DND-41 (cell line): ENCODE results near the gene RPL32.
A peak's percentile ranks its signal among the peaks of the same experiment; 100 is the strongest.

Experiments
- ATAC-seq: fragments of 200-7000 bp; cut with Tn5 transposase; 3 replicates; pipeline ENCODE4 v1.9.1; 2021; ENCODE audit warnings: low read depth; ENCODE audit not compliant: insufficient read depth
- DNase-seq: peaks from one replicate; pipeline ENCODE4 v3.0.0-alpha.2; 2020
- H2AFZ ChIP-seq: 2 replicates; pipeline ENCODE4 v1.6.0; 2012; ENCODE audit warnings: low read depth, low read length
- H3K27ac ChIP-seq: 2 replicates; pipeline ENCODE4 v1.5.1; 2012; ENCODE audit warnings: low read length, inconsistent platforms
- H3K27me3 ChIP-seq: fragments of 200-600 bp; sonication (generic); 2 replicates; pipeline ENCODE4 v1.6.0; 2012; ENCODE audit warnings: low read length, mild to moderate bottlenecking, inconsistent platforms; ENCODE audit not compliant: insufficient read depth, poor library complexity
- H3K36me3 ChIP-seq: 2 replicates; pipeline ENCODE4 v1.5.1; 2012; ENCODE audit warnings: low read length, inconsistent platforms; ENCODE audit not compliant: insufficient read depth
- H3K4me1 ChIP-seq: 2 replicates; pipeline ENCODE4 v1.5.1; 2012; ENCODE audit warnings: mild to moderate bottlenecking, low read length; ENCODE audit not compliant: insufficient read depth
- H3K4me2 ChIP-seq: 2 replicates; pipeline ENCODE4 v1.6.0; 2012; ENCODE audit warnings: mild to moderate bottlenecking, moderate library complexity, low read length, inconsistent platforms; ENCODE audit not compliant: insufficient read depth
- H3K4me3 ChIP-seq, 2 experiments: fragments of 200-600 bp in 1 of 2; shearing (Covaris generic) in 1 of 2; 2 replicates each; pipeline ENCODE4 v1.5.1; 2012 to 2016; ENCODE audit warnings: inconsistent platforms in 2 of 2, low read length in 2 of 2, mild to moderate bottlenecking in 2 of 2, low read depth in 1 of 2, moderate library complexity in 1 of 2
- H3K79me2 ChIP-seq: 2 replicates; pipeline ENCODE4 v1.6.0; 2012; ENCODE audit warnings: low read length, inconsistent platforms; ENCODE audit not compliant: insufficient read depth
- H3K9ac ChIP-seq: 2 replicates; pipeline ENCODE4 v1.6.0; 2012; ENCODE audit warnings: low read depth, mild to moderate bottlenecking, inconsistent platforms, low read length, moderate library complexity
- H3K9me3 ChIP-seq: 2 replicates; pipeline ENCODE4 v1.5.1; 2012; ENCODE audit warnings: low read length, moderate library complexity, mild to moderate bottlenecking, inconsistent platforms; ENCODE audit not compliant: insufficient read depth, severe bottlenecking
- H4K20me1 ChIP-seq: 2 replicates; pipeline ENCODE4 v1.6.0; 2012; ENCODE audit warnings: low read length; ENCODE audit not compliant: insufficient read depth
- EZH2 ChIP-seq: IDR thresholded peaks from 3 replicates; pipeline ENCODE4 v1.6.1; 2012; ENCODE audit warnings: borderline replicate concordance, low read depth, mild to moderate bottlenecking, moderate library complexity, low read length, inconsistent platforms; ENCODE audit not compliant: severe bottlenecking
- TF ChIP-seq, protein P1 (sequence below): IDR thresholded peaks from 2 replicates; pipeline ENCODE4 v1.5.1; 2012; ENCODE audit warnings: borderline replicate concordance, low read length, moderate library complexity, mild to moderate bottlenecking; ENCODE audit not compliant: poor library complexity, severe bottlenecking; ENCODE audit errors: extremely low read depth

RPL32 gene

DNA sequence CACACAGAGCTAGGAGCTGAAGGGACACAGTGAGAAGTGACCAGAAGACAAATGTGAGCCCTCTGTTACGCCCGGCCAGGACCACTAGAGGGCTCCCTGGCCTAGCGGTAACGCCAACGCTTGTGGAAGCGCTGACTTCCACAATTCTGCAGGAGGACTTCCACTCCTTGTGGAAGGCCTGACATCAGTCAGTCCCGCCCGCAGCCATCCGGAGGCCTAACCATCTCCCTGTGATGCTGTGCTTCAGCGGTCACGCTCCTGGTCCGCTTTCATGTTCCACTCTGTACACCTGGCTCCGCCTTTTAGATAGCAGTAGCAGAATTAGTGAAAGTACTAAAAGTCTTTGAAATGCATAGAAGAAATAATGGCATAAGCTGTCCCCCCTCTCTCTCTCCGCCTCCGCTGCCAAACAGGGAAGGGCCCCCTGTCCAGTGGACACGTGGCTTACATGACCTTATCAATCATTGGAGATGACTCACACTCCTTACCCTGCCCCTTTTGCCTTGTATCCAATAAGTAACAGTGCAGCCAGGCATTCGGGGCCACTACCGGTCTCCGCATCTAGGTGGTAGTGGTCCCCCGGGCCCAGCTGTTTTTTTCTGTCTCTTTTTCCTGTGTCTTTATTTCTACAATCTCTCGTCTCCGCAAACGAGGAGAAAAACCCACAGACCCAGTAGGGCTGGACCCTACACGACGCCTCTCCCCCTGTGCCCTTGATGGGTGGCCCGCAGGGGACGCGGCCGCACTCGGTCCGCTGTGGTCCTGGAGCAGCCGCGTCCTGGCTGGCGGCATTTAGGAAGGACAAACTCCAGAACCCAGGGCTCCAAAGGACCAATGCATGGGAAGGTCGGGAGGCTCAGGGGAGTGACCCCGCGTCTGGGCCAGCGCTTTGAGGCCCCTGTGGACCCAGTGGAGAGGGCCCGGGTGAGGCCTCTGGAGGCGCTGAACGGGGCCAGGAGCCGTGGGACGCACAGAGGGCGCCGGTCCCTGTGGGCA is 27.0 kb upstream of the RPL32 start:
- no peaks in the 10 kb centered on the region for H3K79me2 ChIP-seq
- DNase-seq: peak; percentile 58
- no peak overlapping the region for H3K4me3 ChIP-seq
- no peaks in the 10 kb centered on the region for H3K36me3 ChIP-seq
- H3K27ac ChIP-seq: no peak overlapping the region
- TF ChIP-seq, protein P1, sequence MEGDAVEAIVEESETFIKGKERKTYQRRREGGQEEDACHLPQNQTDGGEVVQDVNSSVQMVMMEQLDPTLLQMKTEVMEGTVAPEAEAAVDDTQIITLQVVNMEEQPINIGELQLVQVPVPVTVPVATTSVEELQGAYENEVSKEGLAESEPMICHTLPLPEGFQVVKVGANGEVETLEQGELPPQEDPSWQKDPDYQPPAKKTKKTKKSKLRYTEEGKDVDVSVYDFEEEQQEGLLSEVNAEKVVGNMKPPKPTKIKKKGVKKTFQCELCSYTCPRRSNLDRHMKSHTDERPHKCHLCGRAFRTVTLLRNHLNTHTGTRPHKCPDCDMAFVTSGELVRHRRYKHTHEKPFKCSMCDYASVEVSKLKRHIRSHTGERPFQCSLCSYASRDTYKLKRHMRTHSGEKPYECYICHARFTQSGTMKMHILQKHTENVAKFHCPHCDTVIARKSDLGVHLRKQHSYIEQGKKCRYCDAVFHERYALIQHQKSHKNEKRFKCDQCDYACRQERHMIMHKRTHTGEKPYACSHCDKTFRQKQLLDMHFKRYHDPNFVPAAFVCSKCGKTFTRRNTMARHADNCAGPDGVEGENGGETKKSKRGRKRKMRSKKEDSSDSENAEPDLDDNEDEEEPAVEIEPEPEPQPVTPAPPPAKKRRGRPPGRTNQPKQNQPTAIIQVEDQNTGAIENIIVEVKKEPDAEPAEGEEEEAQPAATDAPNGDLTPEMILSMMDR: peak; percentile 90
- no peak for TF ChIP-seq EZH2
- no peaks in the 10 kb centered on the region for H4K20me1 ChIP-seq
- H3K4me1 ChIP-seq: peaks cover 5% of the 10 kb centered on the region
- no peaks in the 10 kb centered on the region for H3K27me3 ChIP-seq
- peak overlapping the region; percentile 69 for H2AFZ ChIP-seq
- H3K9me3 ChIP-seq: peaks cover 4% of the 10 kb centered on the region
- H3K9ac ChIP-seq: no peak overlapping the region
- H3K4me2 ChIP-seq: peak overlapping the region; percentile 52; the same call in 1 of the 2 replicates
- peak; percentile 92 for ATAC-seq

DNA sequence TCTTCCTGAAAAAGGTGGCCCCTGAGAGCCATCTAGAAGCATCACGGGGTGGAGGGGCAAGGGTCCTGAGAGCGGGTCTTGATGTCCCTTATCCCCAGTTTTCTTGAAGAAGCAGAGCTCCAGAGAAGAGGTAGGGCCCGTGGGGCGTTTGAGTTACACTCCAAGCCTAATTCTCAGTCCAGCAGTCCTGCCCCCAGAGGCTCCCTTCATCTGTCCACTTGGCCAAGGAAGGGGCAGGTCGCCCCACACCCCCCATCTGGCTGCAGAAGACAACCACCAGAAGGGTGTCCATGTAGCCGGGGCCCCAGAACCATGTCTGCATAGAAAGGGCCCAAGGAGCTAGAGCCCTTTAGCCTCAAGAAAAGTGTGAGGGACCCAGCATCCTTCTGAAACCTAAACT is 25.5 kb upstream of the RPL32 start:
- no peaks in the 10 kb centered on the region for H3K79me2 ChIP-seq
- TF ChIP-seq EZH2: no peak
- TF ChIP-seq, protein P1: no peak
- no peak overlapping the region for H3K27ac ChIP-seq
- no peak overlapping the region for H3K4me3 ChIP-seq
- no peak overlapping the region for H3K4me2 ChIP-seq
- ATAC-seq (no peak), DNase-seq (no peak)
- H3K4me1 ChIP-seq: peaks cover 5% of the 10 kb centered on the region
- H3K36me3 ChIP-seq: no peaks in the 10 kb centered on the region
- no peaks in the 10 kb centered on the region for H4K20me1 ChIP-seq
- H3K9ac ChIP-seq: no peak overlapping the region
- H3K9me3 ChIP-seq: peaks cover 4% of the 10 kb centered on the region
- H2AFZ ChIP-seq: no peak overlapping the region
- no peaks in the 10 kb centered on the region for H3K27me3 ChIP-seq

DNA sequence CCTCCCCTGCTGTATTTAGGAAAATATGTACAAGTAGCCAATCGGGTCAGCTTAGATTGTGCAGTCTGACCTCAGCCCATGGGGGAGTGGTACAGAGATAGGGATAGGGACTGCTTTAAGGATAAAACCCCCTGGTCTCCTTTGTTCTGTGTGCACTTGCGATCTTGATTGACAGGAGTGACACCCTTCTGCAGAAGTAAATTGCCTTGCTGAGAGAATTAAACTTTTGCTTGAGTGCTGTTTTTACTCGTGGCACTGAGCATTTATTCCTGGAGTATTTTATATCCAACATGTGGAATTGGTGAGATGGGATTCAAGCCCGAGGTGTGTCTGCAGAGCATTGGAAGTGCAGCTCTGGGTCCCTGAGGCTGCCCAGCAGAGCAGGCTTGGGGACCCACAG is 23.9 kb upstream of the RPL32 start:
- Histone ChIP-seq H4K20me1 (no peaks in the 10 kb centered on the region), H3K4me3 (no peak overlapping the region), H3K27me3 (no peaks in the 10 kb centered on the region), H3K4me1 (peaks cover 5% of the 10 kb centered on the region), H3K27ac (no peak overlapping the region), H3K9me3 (peaks cover 4% of the 10 kb centered on the region), H3K79me2 (no peaks in the 10 kb centered on the region), H3K9ac (no peak overlapping the region), H3K4me2 (no peak overlapping the region), H3K36me3 (no peaks in the 10 kb centered on the region), H2AFZ (no peak overlapping the region)
- TF ChIP-seq, protein P1: no peak
- no peak for TF ChIP-seq EZH2
- DNase-seq (no peak), ATAC-seq (no peak)
